ENCODE data around the gene NPLOC4. TPM values are rescaled to one million over a fixed set of nuclear protein-coding genes. Genes with fewer than 3 reads are reported as not detected.

The NPLOC4 gene
- total RNA-seq, 1 experiment from 2014 or later = 208 TPM

DNA sequence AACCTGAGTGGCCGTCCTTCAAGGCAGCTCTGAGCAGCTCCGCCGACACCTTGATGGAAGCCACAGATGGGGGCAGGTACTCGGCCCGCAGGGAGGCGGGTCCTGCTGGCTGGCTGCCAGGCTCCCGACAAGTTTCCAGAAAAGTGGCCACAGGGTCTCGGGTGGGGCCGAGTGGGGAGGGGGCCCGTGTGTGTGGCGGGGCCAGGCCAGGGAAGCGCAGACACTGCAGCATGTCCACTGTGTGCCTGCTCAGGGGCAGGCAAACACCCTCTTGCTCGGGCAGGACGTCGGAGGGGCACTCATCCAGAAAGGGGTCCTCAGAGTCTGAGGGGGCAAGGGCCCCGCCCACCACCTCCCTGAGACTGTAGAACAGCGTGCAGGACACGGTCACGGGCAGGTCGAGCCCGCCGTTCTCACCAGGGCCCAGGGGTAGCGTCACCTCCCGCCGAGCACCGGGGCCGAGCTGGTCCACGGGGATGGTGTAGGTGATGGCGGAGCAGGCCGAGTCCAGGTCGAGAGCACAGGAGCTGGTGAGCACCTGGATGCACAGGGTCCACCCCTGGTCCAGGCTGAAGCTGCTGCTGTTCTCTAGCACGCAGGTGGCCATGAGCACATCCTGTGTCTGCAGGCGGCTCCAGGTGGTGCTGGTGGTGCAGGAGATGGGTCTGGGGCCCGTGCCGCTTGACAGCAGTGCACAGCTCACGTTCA is 89.9 kb downstream of the NPLOC4 start:
- POLR2A ChIA-PET (ENCODE audit: unreplicated experiment) = no interaction called here
- Histone ChIP-seq H4K20me1 (ENCODE audit: insufficient read depth) (no peaks in the 10 kb centered on the region), H3K79me2 (ENCODE audit: low read depth) (peaks cover 7% of the 10 kb centered on the region; the same call in 1 of the 2 replicates), H3K36me3 (ENCODE audit: low read depth) (no peaks in the 10 kb centered on the region), H3K4me2 (no peak overlapping the region), H2AFZ (no peak overlapping the region), H3K27ac (no peak overlapping the region), H3K4me3 (no peak overlapping the region), H3K4me1 (replicated peaks; ENCODE audit: insufficient read depth) (no peaks in the 10 kb centered on the region), H3F3A (ENCODE audit: insufficient read depth, low read depth) (no peaks in the 10 kb centered on the region), H3K9me3 (ENCODE audit: insufficient read depth, low read depth) (no peaks in the 10 kb centered on the region), H3K9me2 (ENCODE audit: insufficient read depth) (no peaks in the 10 kb centered on the region), H3K27me3 (ENCODE audit: insufficient read depth, low read depth) (no peaks in the 10 kb centered on the region)
- intact Hi-C loops (cut with micrococcal nuclease; ENCODE audit: unreplicated experiment) = no loop called here
- DNase-seq = no peak
- TF ChIP-seq CTCF (conservative IDR thresholded peaks at IDR 0.05) (no peak), EZH2 (IDR thresholded peaks at IDR 0.05; ENCODE audit: low read depth) (no peak)
- CTCF ChIA-PET = no interaction called here
- BruUV-seq (replicated peaks) = no TSS peak

- H3K36me3 ChIP-seq (ENCODE audit: low read depth) = no peaks in the 10 kb centered on the region
- ChIA-PET POLR2A (ENCODE audit: unreplicated experiment) (interaction anchor here (0.6 kb wide), 1 partner anchor 148 kb away, joined by 3 read pairs; no protein-coding TSS in a partner anchor), CTCF (no interaction called here)
- no peak for TF ChIP-seq EZH2 (IDR thresholded peaks at IDR 0.05; ENCODE audit: low read depth)
- no peak for TF ChIP-seq CTCF (conservative IDR thresholded peaks at IDR 0.05)
- no peaks in the 10 kb centered on the region for H3F3A ChIP-seq (ENCODE audit: insufficient read depth, low read depth)
- no peaks in the 10 kb centered on the region for H4K20me1 ChIP-seq (ENCODE audit: insufficient read depth)
- H3K9me3 ChIP-seq (ENCODE audit: insufficient read depth, low read depth) = no peaks in the 10 kb centered on the region
- no peak for DNase-seq
- BruUV-seq (replicated peaks) = no TSS peak
- H3K79me2 ChIP-seq (ENCODE audit: low read depth) = no peaks in the 10 kb centered on the region
- H3K27ac ChIP-seq = no peak overlapping the region
- no peak overlapping the region for H3K4me3 ChIP-seq
- H3K4me1 ChIP-seq (replicated peaks; ENCODE audit: insufficient read depth) = no peaks in the 10 kb centered on the region
- H2AFZ ChIP-seq = no peak overlapping the region
- H3K27me3 ChIP-seq (ENCODE audit: insufficient read depth, low read depth) = no peaks in the 10 kb centered on the region
- H3K4me2 ChIP-seq = no peak overlapping the region
- H3K9me2 ChIP-seq (ENCODE audit: insufficient read depth) = no peaks in the 10 kb centered on the region
- intact Hi-C loops (cut with micrococcal nuclease; ENCODE audit: unreplicated experiment) = no loop called here
These were observed 91.6 kb downstream of the NPLOC4 start for GRCh38 chr17:81545160-81545949.

DNA sequence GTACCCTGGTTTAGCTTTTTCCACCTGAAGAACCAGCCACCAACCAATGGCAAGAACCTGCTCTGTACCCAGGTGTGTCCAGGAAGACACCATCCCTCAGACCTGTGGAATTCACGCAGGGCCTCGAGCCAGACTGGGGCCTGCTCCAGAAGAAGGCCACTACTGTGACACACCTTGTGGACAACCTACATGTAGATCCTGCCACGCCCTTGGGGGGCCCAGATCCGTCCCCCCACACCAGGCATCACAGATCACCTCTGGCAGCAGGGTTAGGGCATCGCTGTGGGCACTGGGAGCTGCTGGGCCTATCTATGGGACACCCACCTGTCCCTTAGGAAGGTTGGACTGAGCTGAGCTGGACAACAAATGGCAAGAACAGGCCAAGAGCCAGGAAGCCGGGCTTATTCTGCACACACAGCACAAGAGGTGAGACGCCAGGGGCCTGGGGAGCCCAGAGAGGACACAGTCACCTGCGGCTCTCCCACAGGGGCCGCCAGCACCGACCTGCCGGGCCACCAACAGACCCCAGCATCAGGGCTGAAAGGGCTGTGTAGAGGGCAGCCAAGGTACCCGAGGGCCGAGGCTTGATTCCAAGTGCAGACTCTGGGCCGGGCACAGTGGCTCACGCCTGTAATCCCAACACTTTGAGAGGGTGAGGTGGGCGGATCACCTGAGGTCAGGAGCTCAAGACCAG is 92.5 kb downstream of the NPLOC4 start:
- Histone ChIP-seq H3K4me2 (no peak overlapping the region), H2AFZ (no peak overlapping the region), H3F3A (ENCODE audit: insufficient read depth, low read depth) (no peaks in the 10 kb centered on the region), H4K20me1 (ENCODE audit: insufficient read depth) (no peaks in the 10 kb centered on the region), H3K27me3 (ENCODE audit: insufficient read depth, low read depth) (no peaks in the 10 kb centered on the region), H3K9me2 (ENCODE audit: insufficient read depth) (no peaks in the 10 kb centered on the region), H3K79me2 (ENCODE audit: low read depth) (no peaks in the 10 kb centered on the region), H3K4me1 (replicated peaks; ENCODE audit: insufficient read depth) (no peaks in the 10 kb centered on the region), H3K4me3 (no peak overlapping the region), H3K27ac (no peak overlapping the region), H3K36me3 (ENCODE audit: low read depth) (no peaks in the 10 kb centered on the region), H3K9me3 (ENCODE audit: insufficient read depth, low read depth) (no peaks in the 10 kb centered on the region)
- intact Hi-C loops (cut with micrococcal nuclease; ENCODE audit: unreplicated experiment) = no loop called here
- no peak for DNase-seq
- BruUV-seq (replicated peaks) = no TSS peak
- CTCF ChIA-PET = no interaction called here
- TF ChIP-seq CTCF (conservative IDR thresholded peaks at IDR 0.05) (no peak), EZH2 (IDR thresholded peaks at IDR 0.05; ENCODE audit: low read depth) (no peak)
- POLR2A ChIA-PET (ENCODE audit: unreplicated experiment) = no interaction called here
